ENCODE measurements around the gene MAFG. TPM values are rescaled to one million over a fixed set of nuclear protein-coding genes. Genes with fewer than 3 reads are reported as not detected.

The MAFG gene
- total and polyA plus RNA-seq, 2 of the 13 experiments (the other 11 are each of a cell fraction or from before 2014, with no cell fraction given), result 14.5 to 20.0 TPM

DNA sequence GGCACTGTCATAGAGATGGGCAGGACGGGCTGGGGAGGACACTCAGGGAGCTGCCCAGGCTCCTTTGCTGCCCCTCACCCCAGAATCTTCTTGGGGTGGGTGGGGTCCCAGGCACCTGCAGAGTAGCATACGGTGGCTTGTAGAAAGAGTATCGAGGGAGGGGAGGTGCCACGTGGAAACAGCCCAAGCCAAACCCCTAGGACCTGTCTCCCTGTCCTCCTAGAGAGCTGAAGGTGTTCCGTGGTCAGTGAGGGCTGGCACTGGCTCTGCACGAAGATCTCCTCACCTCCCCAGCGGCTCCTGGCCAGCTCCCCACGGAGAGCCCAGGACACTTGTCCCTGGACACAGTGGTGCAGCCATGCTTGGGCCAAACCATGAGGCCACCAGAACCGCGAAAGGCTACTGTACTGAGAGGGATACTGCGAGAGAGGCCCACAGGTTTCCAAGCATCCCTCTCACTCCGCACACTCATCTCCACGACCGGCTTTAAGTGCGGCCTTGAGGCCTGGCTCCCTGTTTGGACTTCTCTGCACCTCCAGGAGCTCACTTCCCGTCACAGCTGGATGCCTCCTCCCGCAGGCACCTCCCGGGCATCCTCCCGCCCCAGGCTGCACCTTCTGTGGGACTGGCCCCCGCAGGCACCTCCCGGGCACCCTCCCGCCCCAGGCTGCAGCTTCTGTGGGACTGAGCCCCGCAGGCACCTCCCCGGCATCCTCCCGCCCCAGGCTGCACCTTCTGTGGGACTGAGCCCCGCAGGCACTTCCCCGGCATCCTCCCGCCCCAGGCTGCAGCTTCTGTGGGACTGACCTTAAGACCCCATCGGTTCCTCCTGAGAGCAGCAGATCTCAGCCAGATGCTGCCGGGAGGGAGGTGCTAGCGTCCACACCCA lies 2.0 kb upstream of the MAFG start (continued):
- no peak for TF ChIP-seq MYNN (CRISPR knock-in tag; IDR thresholded peaks at IDR 0.05; ENCODE audit: low read depth)
- no peak for TF ChIP-seq ARHGAP35 (CRISPR knock-in tag; IDR thresholded peaks at IDR 0.05; ENCODE audit: borderline replicate concordance)

- in situ Hi-C loops (cut with HindIII; ENCODE audit: extremely low pct_ligation_motif_present, low pct_unique_long_range_greater_than_20kb), result no loop called here
- no peak for DNase-seq (ENCODE audit: low spot score)
- peak; percentile 67; the same call in 1 of the 2 replicates for TF ChIP-seq ZNF598 (CRISPR knock-in tag; IDR thresholded peaks at IDR 0.05; ENCODE audit: borderline replicate concordance)
- TF ChIP-seq NFKB2 (CRISPR knock-in tag; IDR thresholded peaks at IDR 0.05; ENCODE audit: borderline replicate concordance), result 0 out of 2 replicates have a peak, but pooled peaks have one; percentile 3
- no peak for TF ChIP-seq ZNF574 (CRISPR knock-in tag; IDR thresholded peaks at IDR 0.05)
- 0 out of 2 replicates have a peak, but pooled peaks have one; percentile 14 for TF ChIP-seq ATAD3A (CRISPR knock-in tag; IDR thresholded peaks at IDR 0.05)
- TF ChIP-seq ZIK1 (CRISPR knock-in tag; IDR thresholded peaks at IDR 0.05; ENCODE audit: borderline replicate concordance, low read depth), result no peak
- peak; percentile 54; the same call in 1 of the 2 replicates for TF ChIP-seq ZNF788 (CRISPR knock-in tag; IDR thresholded peaks at IDR 0.05; ENCODE audit: borderline replicate concordance)
- TF ChIP-seq CBX2 (IDR thresholded peaks at IDR 0.05; ENCODE audit: low read depth, low read length), result no peak
- TF ChIP-seq CBX2 (CRISPR knock-in tag; IDR thresholded peaks at IDR 0.05; ENCODE audit: low read depth), result no peak
- peak in 1 of 2 experiments; percentile 28; a peak in 1 of 4 replicates for TF ChIP-seq POLR2A (IDR thresholded peaks at IDR 0.05; ENCODE audit: insufficient read depth in 1 of 2, low read depth in 2 of 2, low read length in 2 of 2)
- TF ChIP-seq ZNF263 (CRISPR knock-in tag; IDR thresholded peaks at IDR 0.05), result peak; percentile 10; the same call in 1 of the 2 replicates
- TF ChIP-seq NR2F6 (IDR thresholded peaks at IDR 0.05), result no peak
- no peak for TF ChIP-seq NR2F6 (CRISPR knock-in tag; IDR thresholded peaks at IDR 0.05)
- 0 out of 2 replicates have a peak, but pooled peaks have one; percentile 33 for TF ChIP-seq ZNF343 (CRISPR knock-in tag; IDR thresholded peaks at IDR 0.05)
- peak; percentile 12; the same call in 1 of the 2 replicates for TF ChIP-seq SSRP1 (CRISPR knock-in tag; IDR thresholded peaks at IDR 0.05)
Measured at GRCh38 chr17:81928544-81929252, 1.2 kb upstream of the MAFG start.

More at GRCh38 chr17:81928544-81929252, 1.2 kb upstream of the MAFG start:
- BruUV-seq (replicated peaks), result TSS peak; percentile 26
- Histone ChIP-seq H3K9me3 (ENCODE audit: low read length) (no peaks in the 10 kb centered on the region), H3K36me3 (replicated peaks in 1 of 2; ENCODE audit: control insufficient read depth in 1 of 2, insufficient read depth in 2 of 2, low read length in 2 of 2) (peaks cover 4 to 6% of the 10 kb centered on the region in 2 experiments; a peak in 4 of 5 replicates), H3K79me2 (ENCODE audit: insufficient read depth, low read length) (peaks cover 37% of the 10 kb centered on the region), H4K20me1 (ENCODE audit: insufficient read depth, low read length) (peaks cover 29% of the 10 kb centered on the region), H3K27me3 (ENCODE audit: control insufficient read depth in 1 of 2, insufficient read depth in 2 of 2, low read length in 2 of 2) (no peaks in the 10 kb centered on the region), H3K9ac (ENCODE audit: insufficient read depth, low read depth, low read length) (peak overlapping the region; percentile 79), H3K4me3 (replicated peaks in 1 of 3; ENCODE audit: insufficient read depth in 1 of 3, low read depth in 2 of 3, low read length in 3 of 3) (peak overlapping the region; percentile 74 to 91 (median 89)), H3K27ac (ENCODE audit: extremely low read length, insufficient read depth, low read length) (peak overlapping the region; percentile 79), H3K4me1 (ENCODE audit: insufficient read depth, low read length) (peaks cover 60% of the 10 kb centered on the region), H3K4me2 (ENCODE audit: low read depth, low read length) (peak overlapping the region; percentile 94), H2AFZ (ENCODE audit: low read length) (no peak overlapping the region)
- intact Hi-C loops (cut with micrococcal nuclease; ENCODE audit: unreplicated experiment), result no loop called here
- ChIA-PET CTCF (ENCODE audit: low intra/inter-chr PET ratio, low total read pairs) (interaction anchor here (1.0 kb wide), 1 partner anchor 92 kb away, joined by 3 read pairs; no protein-coding TSS in a partner anchor), POLR2A (interaction anchor here (0.6 to 6.1 kb wide), 25 partner anchors 9 to 225 kb away, joined by 3 to 71 read pairs (median 5); partner anchors contain the start of genes CENPX, DCXR, LRRC45 and MCRIP1)
- ATAC-seq (peak; percentile 11), FAIRE-seq (no peak)
- 31% methylated on average over 22 of the region's 44 CpGs for whole genome bisulfite sequencing (ENCODE audit: low lambda C conversion rate)

Measured in HepG2 (cell line).